CD8-positive, alpha-beta memory T cell (primary cell): ENCODE measurements around the gene SCARB2. TPM values are rescaled to one million over a fixed set of nuclear protein-coding genes. Genes with fewer than 3 reads are reported as not detected.
A peak's percentile ranks its signal among the peaks of the same experiment; 100 is the strongest.

Experiments used
- CTCF ChIA-PET: fragments of 350-600 bp; sonication (Branson Sonifier 250); formaldehyde crosslinking; loops from one replicate; lab custom pipeline; 2021; ENCODE audit warnings: antibody characterized with exemption; lab: Charles Lee
- POLR2A ChIA-PET: fragments of 350-600 bp; sonication (Branson Sonifier 250); formaldehyde crosslinking; loops from one replicate; lab custom pipeline; 2021; ENCODE audit warnings: antibody characterized with exemption; lab: Charles Lee
- DNase-seq, 5 donors: peaks; one replicate each; pipeline versions ENCODE4 v3.0.0 to v3.0.0-alpha.2; 2020 to 2022; ENCODE audit warnings: mixed read lengths in 1 of 5
- H3K27ac ChIP-seq: one replicate; pipeline ENCODE4 v1.7.0; 2013; ENCODE audit warnings: low read depth, mild to moderate bottlenecking, low read length, moderate library complexity
- H3K27me3 ChIP-seq: 2 replicates; pipeline ENCODE4 v1.7.0; 2013; ENCODE audit warnings: low read length, mild to moderate bottlenecking; ENCODE audit not compliant: insufficient read depth, poor library complexity, severe bottlenecking
- H3K36me3 ChIP-seq: 2 replicates; pipeline ENCODE4 v1.7.0; 2013; ENCODE audit warnings: mild to moderate bottlenecking, low read length, moderate library complexity; ENCODE audit not compliant: insufficient read depth
- H3K4me1 ChIP-seq: 2 replicates; pipeline ENCODE4 v1.7.0; 2013; ENCODE audit warnings: mild to moderate bottlenecking, low read length, moderate library complexity; ENCODE audit not compliant: insufficient read depth
- H3K4me3 ChIP-seq: 2 replicates; pipeline ENCODE4 v1.7.0; 2013; ENCODE audit warnings: mild to moderate bottlenecking, low read length
- H3K9me3 ChIP-seq: 2 replicates; pipeline ENCODE4 v1.7.0; 2013; ENCODE audit warnings: mild to moderate bottlenecking, low read length
- H3K27ac Mint-ChIP-seq, 8 donors: one replicate each; pipeline ENCODE4 v1.8.0; 2020 to 2021; ENCODE audit warnings: mixed read lengths in 8 of 8, mild to moderate bottlenecking in 6 of 8, inconsistent platforms in 3 of 8, moderate library complexity in 3 of 8
- H3K27me3 Mint-ChIP-seq, 2 donors: one replicate each; pipeline ENCODE4 v1.8.0; 2020 to 2021; ENCODE audit warnings: mixed read lengths in 2 of 2, mild to moderate bottlenecking in 1 of 2, moderate library complexity in 1 of 2
- H3K36me3 Mint-ChIP-seq, 3 donors: one replicate each; pipeline ENCODE4 v1.8.0; 2020 to 2021; ENCODE audit warnings: mixed read lengths in 3 of 3, inconsistent platforms in 1 of 3, mild to moderate bottlenecking in 1 of 3
- H3K4me1 Mint-ChIP-seq, 3 donors: one replicate each; pipeline ENCODE4 v1.8.0; 2020 to 2021; ENCODE audit warnings: mixed read lengths in 3 of 3, inconsistent platforms in 1 of 3, mild to moderate bottlenecking in 1 of 3
- H3K4me3 Mint-ChIP-seq, 7 donors: one replicate each; pipeline ENCODE4 v1.8.0; 2020 to 2021; ENCODE audit warnings: mixed read lengths in 7 of 7, mild to moderate bottlenecking in 6 of 7, moderate library complexity in 4 of 7, inconsistent platforms in 2 of 7
- H3K9me3 Mint-ChIP-seq, 5 donors: one replicate each; pipeline ENCODE4 v1.8.0; 2020 to 2022; ENCODE audit warnings: mixed read lengths in 5 of 5, mild to moderate bottlenecking in 3 of 5, moderate library complexity in 2 of 5, inconsistent platforms in 1 of 5
- polyA plus RNA-seq: library from polyadenylated mRNA; unstranded; fragments of 300-500 nt; fragmentation: Illumina TruSeq; gene quantifications from one replicate; pipeline ENCODE4 v1.2.3, GENCODE V29; 2021
- total RNA-seq, 2 experiments: library from RNA; stranded (reverse); gene quantifications; one replicate each; pipeline ENCODE4 v1.2.3, GENCODE V29; 2021

SCARB2 gene
- total and polyA plus RNA-seq, 3 experiments from 2014 or later = 6.2 to 17.6 (median 6.7) TPM

GRCh38 chr4:76224171-76224570, 10.5 kb upstream of the SCARB2 start:
- Histone ChIP-seq H3K4me3 (no peak overlapping the region), H3K27ac (no peak overlapping the region), H3K27me3 (no peaks in the 10 kb centered on the region), H3K9me3 (no peaks in the 10 kb centered on the region), H3K36me3 (no peaks in the 10 kb centered on the region), H3K4me1 (no peaks in the 10 kb centered on the region)
- no peaks in the 10 kb centered on the region for H3K4me1 Mint-ChIP-seq
- no peak overlapping the region for H3K27ac Mint-ChIP-seq
- H3K4me3 Mint-ChIP-seq = no peak overlapping the region
- no peak for DNase-seq
- ChIA-PET POLR2A (no interaction called here), CTCF (no interaction called here)
- H3K9me3 Mint-ChIP-seq = peaks cover 12 to 19% (median 15%) of the 10 kb centered on the region in 5 donors
- peaks cover 0 to 21% (median 3%) of the 10 kb centered on the region in 3 donors for H3K36me3 Mint-ChIP-seq
- H3K27me3 Mint-ChIP-seq = peaks cover 0 to 25% of the 10 kb centered on the region in 2 donors

- no peak for DNase-seq
- ChIA-PET POLR2A (no interaction called here), CTCF (no interaction called here)
- H3K36me3 Mint-ChIP-seq = no peaks in the 10 kb centered on the region
- Histone ChIP-seq H3K9me3 (no peaks in the 10 kb centered on the region), H3K4me3 (no peak overlapping the region), H3K27ac (no peak overlapping the region), H3K27me3 (no peaks in the 10 kb centered on the region), H3K4me1 (peaks cover 12% of the 10 kb centered on the region), H3K36me3 (no peaks in the 10 kb centered on the region)
- no peak overlapping the region for H3K4me3 Mint-ChIP-seq
- peaks cover 0 to 1% of the 10 kb centered on the region in 2 donors for H3K27me3 Mint-ChIP-seq
- H3K27ac Mint-ChIP-seq = peak overlapping the region in 1 of 8 donors; percentile 43
- no peaks in the 10 kb centered on the region for H3K9me3 Mint-ChIP-seq
- H3K4me1 Mint-ChIP-seq = peaks cover 8 to 12% (median 10%) of the 10 kb centered on the region in 3 donors
Measured at GRCh38 chr4:76219299-76220055, 5.9 kb upstream of the SCARB2 start.

GRCh38 chr4:76216975-76217814, 3.6 kb upstream of the SCARB2 start:
- Mint-ChIP-seq H3K4me1 (peaks cover 25 to 27% (median 26%) of the 10 kb centered on the region in 3 donors), H3K27ac (peak overlapping the region in 1 of 8 donors; percentile 43), H3K9me3 (no peaks in the 10 kb centered on the region), H3K36me3 (peaks cover 0 to 7% (median 0%) of the 10 kb centered on the region in 3 donors), H3K27me3 (peaks cover 0 to 3% of the 10 kb centered on the region in 2 donors), H3K4me3 (peak overlapping the region in 1 of 7 donors; percentile 49)
- H3K36me3 ChIP-seq = no peaks in the 10 kb centered on the region
- ChIA-PET CTCF (interaction anchor here (8.6 kb wide), 1 partner anchor 37 kb away, joined by 32 read pairs; no protein-coding TSS in a partner anchor), POLR2A (interaction anchor here (0.6 kb wide), 1 partner anchor 777 kb away, joined by 3 read pairs; no protein-coding TSS in a partner anchor)
- no peak for DNase-seq
- no peak overlapping the region for H3K27ac ChIP-seq
- H3K4me1 ChIP-seq = peaks cover 22% of the 10 kb centered on the region
- H3K27me3 ChIP-seq = no peaks in the 10 kb centered on the region
- H3K4me3 ChIP-seq = no peak overlapping the region
- no peaks in the 10 kb centered on the region for H3K9me3 ChIP-seq

GRCh38 chr4:76216524-76216923, 2.9 kb upstream of the SCARB2 start:
- Mint-ChIP-seq H3K4me1 (peaks cover 30 to 34% (median 32%) of the 10 kb centered on the region in 3 donors), H3K27me3 (peaks cover 0 to 3% of the 10 kb centered on the region in 2 donors), H3K9me3 (no peaks in the 10 kb centered on the region), H3K36me3 (peaks cover 0 to 7% (median 0%) of the 10 kb centered on the region in 3 donors), H3K27ac (peak overlapping the region in 3 of 8 donors; percentile 37 to 87 (median 84)), H3K4me3 (peak overlapping the region in 2 of 7 donors; percentile 23 to 64)
- Histone ChIP-seq H3K4me3 (no peak overlapping the region), H3K27me3 (no peaks in the 10 kb centered on the region), H3K36me3 (no peaks in the 10 kb centered on the region), H3K9me3 (no peaks in the 10 kb centered on the region), H3K27ac (no peak overlapping the region), H3K4me1 (peaks cover 29% of the 10 kb centered on the region)
- ChIA-PET CTCF (interaction anchor here (8.6 kb wide), 1 partner anchor 37 kb away, joined by 32 read pairs; no protein-coding TSS in a partner anchor), POLR2A (no interaction called here)
- no peak for DNase-seq

DNA sequence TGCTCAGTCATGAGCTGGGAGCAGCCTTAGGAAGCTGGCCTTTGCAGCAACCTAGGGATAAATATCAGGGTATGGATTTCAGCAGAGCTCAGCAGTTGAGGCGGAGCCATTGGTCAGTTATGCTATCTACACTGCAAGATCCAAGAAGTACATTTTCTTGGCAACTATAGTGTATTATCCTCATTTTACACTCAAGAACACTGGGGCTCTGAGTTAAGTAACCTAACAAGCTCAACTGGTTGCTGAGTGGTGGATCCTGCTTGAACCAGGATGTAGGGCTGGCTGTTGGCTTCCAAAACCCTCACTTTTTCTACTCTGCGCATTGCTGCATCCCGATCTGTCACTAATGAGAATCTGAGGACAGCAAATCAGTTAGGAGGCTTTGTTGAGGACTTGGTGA, 1.5 kb upstream of the SCARB2 start:
- no peak overlapping the region for H3K27ac ChIP-seq

GRCh38 chr4:76214177-76214675, 602 bp upstream of the SCARB2 start:
- Mint-ChIP-seq H3K4me1 (peaks cover 41 to 55% (median 53%) of the 10 kb centered on the region in 3 donors), H3K9me3 (no peaks in the 10 kb centered on the region), H3K27me3 (peaks cover 0 to 3% of the 10 kb centered on the region in 2 donors), H3K36me3 (peaks cover 0 to 7% (median 1%) of the 10 kb centered on the region in 3 donors), H3K27ac (peak overlapping the region; percentile 77 to 99 (median 97)), H3K4me3 (peak overlapping the region; percentile 85 to 98 (median 86))
- peaks cover 35% of the 10 kb centered on the region for H3K4me1 ChIP-seq
- no peaks in the 10 kb centered on the region for H3K27me3 ChIP-seq
- peak overlapping the region; percentile 75 for H3K4me3 ChIP-seq
- ChIA-PET POLR2A (interaction anchor here (1.0 kb wide), 1 partner anchor 65 kb away, joined by 3 read pairs; no protein-coding TSS in a partner anchor), CTCF (interaction anchor here (8.6 kb wide), 1 partner anchor 34 kb away, joined by 32 read pairs; no protein-coding TSS in a partner anchor)
- H3K27ac ChIP-seq = peak overlapping the region; percentile 74
- no peak for DNase-seq
- no peaks in the 10 kb centered on the region for H3K36me3 ChIP-seq
- H3K9me3 ChIP-seq = no peaks in the 10 kb centered on the region

More for the DNA sequence above, 1.5 kb upstream of the SCARB2 start:
- H3K4me3 Mint-ChIP-seq = peak overlapping the region; percentile 29 to 98 (median 85)
- Histone ChIP-seq H3K9me3 (no peaks in the 10 kb centered on the region), H3K4me1 (peaks cover 35% of the 10 kb centered on the region), H3K4me3 (no peak overlapping the region), H3K36me3 (no peaks in the 10 kb centered on the region), H3K27me3 (no peaks in the 10 kb centered on the region)
- ChIA-PET POLR2A (interaction anchor here (1.0 kb wide), 1 partner anchor 66 kb away, joined by 3 read pairs; no protein-coding TSS in a partner anchor), CTCF (interaction anchor here (8.6 kb wide), 1 partner anchor 35 kb away, joined by 32 read pairs; no protein-coding TSS in a partner anchor)
- peaks cover 0 to 7% (median 1%) of the 10 kb centered on the region in 3 donors for H3K36me3 Mint-ChIP-seq
- H3K4me1 Mint-ChIP-seq = peaks cover 38 to 48% (median 47%) of the 10 kb centered on the region in 3 donors
- H3K27me3 Mint-ChIP-seq = peaks cover 0 to 3% of the 10 kb centered on the region in 2 donors
- H3K9me3 Mint-ChIP-seq = no peaks in the 10 kb centered on the region
- peak overlapping the region in 7 of 8 donors; percentile 77 to 99 (median 89) for H3K27ac Mint-ChIP-seq
- DNase-seq = no peak

DNA sequence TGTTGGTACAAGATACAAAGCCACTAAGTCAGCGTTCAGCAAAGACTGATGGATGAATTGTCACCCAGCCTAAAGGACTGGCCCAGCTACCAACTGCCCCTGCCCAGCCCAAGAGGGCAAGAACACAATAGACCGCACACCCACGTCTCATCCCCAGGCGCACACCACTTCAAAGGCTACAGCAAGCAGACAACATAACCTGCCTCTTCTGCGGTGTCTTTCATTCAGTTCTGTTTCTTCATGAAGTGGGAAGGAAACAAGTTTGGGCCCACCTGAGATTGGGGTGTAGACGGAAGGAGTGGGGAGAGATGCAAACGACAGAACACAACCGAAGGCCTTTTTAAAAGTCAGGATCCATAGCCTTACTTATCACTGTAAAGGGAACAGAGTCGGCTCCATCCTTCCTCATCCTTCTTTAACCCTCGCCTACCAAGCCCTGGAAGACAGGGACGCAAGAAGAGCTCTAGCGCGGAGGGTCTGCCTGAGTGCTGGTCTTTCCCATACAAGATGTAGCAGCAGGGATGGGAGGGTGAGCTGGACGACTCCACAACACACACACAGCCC, 691 bp downstream of the SCARB2 start:
- no peaks in the 10 kb centered on the region for H3K9me3 Mint-ChIP-seq
- Histone ChIP-seq H3K4me1 (peaks cover 35% of the 10 kb centered on the region), H3K9me3 (no peaks in the 10 kb centered on the region), H3K27ac (peak overlapping the region; percentile 74), H3K4me3 (peak overlapping the region; percentile 54), H3K36me3 (no peaks in the 10 kb centered on the region), H3K27me3 (no peaks in the 10 kb centered on the region)
- H3K36me3 Mint-ChIP-seq = peaks cover 0 to 7% (median 1%) of the 10 kb centered on the region in 3 donors
- H3K4me3 Mint-ChIP-seq = peak overlapping the region; percentile 85 to 95 (median 91)
- peaks cover 50 to 64% (median 64%) of the 10 kb centered on the region in 3 donors for H3K4me1 Mint-ChIP-seq
- peak; percentile 20 to 80 (median 59) for DNase-seq
- peak overlapping the region; percentile 86 to 100 (median 96) for H3K27ac Mint-ChIP-seq
- CTCF ChIA-PET = interaction anchor here (1.1 to 8.6 kb wide), 3 partner anchors 33 to 766 kb away, joined by 3 to 32 read pairs (median 3); partner anchors contain the start of gene NUP54
- POLR2A ChIA-PET = interaction anchor here (1.4 kb wide), 1 partner anchor 273 kb away, joined by 6 read pairs; no protein-coding TSS in a partner anchor
- H3K27me3 Mint-ChIP-seq = peaks cover 0 to 2% of the 10 kb centered on the region in 2 donors
